Effector memory CD8-positive, alpha-beta T cell (primary cell): ENCODE measurements around the gene PAQR5.
A peak's percentile ranks its signal among the peaks of the same experiment; 100 is the strongest.

Experiments
- ATAC-seq: fragments of 150-1000 bp; cut with Tn5 transposase; replicated peaks from 2 replicates; pipeline ENCODE4 v1.10.0; 2021; ENCODE audit warnings: mild to moderate bottlenecking, moderate library complexity
- DNase-seq, 3 experiments: peaks; one replicate each; pipeline ENCODE4 v3.0.0; 2021
- H3K27ac Mint-ChIP-seq, 2 donors: one replicate each; pipeline ENCODE4 v1.8.0; 2022; ENCODE audit warnings: mild to moderate bottlenecking in 2 of 2, mixed read lengths in 2 of 2, moderate library complexity in 2 of 2
- H3K27me3 Mint-ChIP-seq, 2 donors: one replicate each; pipeline ENCODE4 v1.8.0; 2022; ENCODE audit warnings: mixed read lengths in 2 of 2
- H3K36me3 Mint-ChIP-seq: one replicate; pipeline ENCODE4 v1.8.0; 2022; ENCODE audit warnings: mild to moderate bottlenecking, moderate library complexity, mixed read lengths; ENCODE audit not compliant: insufficient read depth
- H3K4me1 Mint-ChIP-seq, 2 donors: one replicate each; pipeline ENCODE4 v1.8.0; 2022; ENCODE audit warnings: low read depth in 2 of 2, mixed read lengths in 2 of 2
- H3K4me3 Mint-ChIP-seq, 2 donors: one replicate each; pipeline ENCODE4 v1.8.0; 2022; ENCODE audit warnings: mild to moderate bottlenecking in 2 of 2, mixed read lengths in 2 of 2, moderate library complexity in 2 of 2
- H3K9me3 Mint-ChIP-seq, 2 donors: one replicate each; pipeline ENCODE4 v1.8.0; 2022; ENCODE audit warnings: mixed read lengths in 2 of 2

Gene PAQR5

DNA sequence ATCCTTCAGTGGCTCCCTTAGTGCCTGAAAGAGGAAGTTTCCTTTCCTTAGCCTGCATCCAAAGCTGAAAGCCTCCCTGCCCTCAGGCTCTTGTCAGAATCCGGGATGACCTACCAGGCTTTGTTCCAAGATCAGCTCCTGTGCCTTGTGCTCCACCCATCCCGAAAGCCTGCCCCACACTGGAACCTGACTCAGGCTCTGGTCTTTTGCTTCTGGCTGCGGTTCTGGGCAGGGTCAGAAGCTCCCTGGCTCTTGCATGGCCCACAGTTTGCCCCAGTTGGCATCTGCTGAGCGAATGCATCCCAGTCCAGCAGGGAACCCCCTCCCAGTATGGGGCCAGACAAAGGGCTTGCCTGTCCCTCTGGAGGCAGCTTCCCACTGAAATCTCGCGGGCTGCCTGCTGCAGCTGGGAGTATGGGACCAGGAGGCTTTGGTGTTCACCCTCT, 89.6 kb downstream of the PAQR5 start:
- DNase-seq (no peak), ATAC-seq (no peak)
- Mint-ChIP-seq H3K27ac (no peak overlapping the region), H3K4me3 (no peak overlapping the region), H3K27me3 (peaks cover 9 to 11% of the 10 kb centered on the region in 2 donors), H3K4me1 (no peaks in the 10 kb centered on the region), H3K36me3 (no peaks in the 10 kb centered on the region), H3K9me3 (no peaks in the 10 kb centered on the region)

DNA sequence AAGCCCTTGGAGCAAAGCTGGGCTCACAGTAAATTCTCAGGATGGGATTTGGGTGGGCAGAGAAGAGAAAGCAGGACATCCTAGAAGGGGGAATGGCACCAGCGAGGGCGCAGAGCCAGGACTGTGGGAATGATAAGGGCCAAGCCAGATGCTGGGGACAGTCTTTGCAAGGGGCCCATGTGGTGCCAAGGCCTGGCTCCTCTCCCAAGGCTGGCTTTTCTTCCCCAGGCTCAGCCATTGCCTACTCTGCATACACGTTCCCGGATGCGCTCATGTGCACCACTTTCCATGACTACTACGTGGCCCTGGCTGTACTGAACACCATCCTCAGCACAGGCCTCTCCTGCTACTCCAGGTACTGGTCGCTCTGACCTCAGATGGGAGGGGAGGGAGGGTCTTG, 90.7 kb downstream of the PAQR5 start:
- Mint-ChIP-seq H3K27me3 (peaks cover 9 to 11% of the 10 kb centered on the region in 2 donors), H3K9me3 (no peaks in the 10 kb centered on the region), H3K4me3 (no peak overlapping the region), H3K36me3 (no peaks in the 10 kb centered on the region), H3K4me1 (peaks cover 0 to under 1% of the 10 kb centered on the region in 2 donors), H3K27ac (no peak overlapping the region)
- ATAC-seq (no peak), DNase-seq (no peak)

DNA sequence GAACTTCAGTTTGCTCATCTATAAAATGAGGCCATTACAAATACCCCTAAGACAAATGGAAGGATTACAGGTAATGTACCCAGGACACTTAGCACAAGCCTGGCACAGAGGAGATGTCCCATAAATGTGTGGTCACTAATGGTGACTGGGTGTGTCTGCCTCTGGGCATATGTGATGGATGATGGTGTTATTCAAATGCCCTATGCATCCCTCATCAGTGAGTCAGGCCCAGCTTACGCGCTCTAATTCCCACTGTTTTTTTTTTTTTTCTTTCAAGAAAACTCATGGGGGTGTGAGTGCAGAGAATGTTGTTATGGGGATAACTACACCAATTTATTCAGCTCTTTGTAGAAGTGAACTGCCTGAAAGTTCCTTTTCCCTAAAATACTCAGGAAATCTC, 91.9 kb downstream of the PAQR5 start:
- Mint-ChIP-seq H3K27ac (no peak overlapping the region), H3K9me3 (no peaks in the 10 kb centered on the region), H3K27me3 (peaks cover 9 to 11% of the 10 kb centered on the region in 2 donors), H3K4me1 (peaks cover 0 to 4% of the 10 kb centered on the region in 2 donors), H3K4me3 (no peak overlapping the region), H3K36me3 (no peaks in the 10 kb centered on the region)
- DNase-seq (no peak), ATAC-seq (no peak)

DNA sequence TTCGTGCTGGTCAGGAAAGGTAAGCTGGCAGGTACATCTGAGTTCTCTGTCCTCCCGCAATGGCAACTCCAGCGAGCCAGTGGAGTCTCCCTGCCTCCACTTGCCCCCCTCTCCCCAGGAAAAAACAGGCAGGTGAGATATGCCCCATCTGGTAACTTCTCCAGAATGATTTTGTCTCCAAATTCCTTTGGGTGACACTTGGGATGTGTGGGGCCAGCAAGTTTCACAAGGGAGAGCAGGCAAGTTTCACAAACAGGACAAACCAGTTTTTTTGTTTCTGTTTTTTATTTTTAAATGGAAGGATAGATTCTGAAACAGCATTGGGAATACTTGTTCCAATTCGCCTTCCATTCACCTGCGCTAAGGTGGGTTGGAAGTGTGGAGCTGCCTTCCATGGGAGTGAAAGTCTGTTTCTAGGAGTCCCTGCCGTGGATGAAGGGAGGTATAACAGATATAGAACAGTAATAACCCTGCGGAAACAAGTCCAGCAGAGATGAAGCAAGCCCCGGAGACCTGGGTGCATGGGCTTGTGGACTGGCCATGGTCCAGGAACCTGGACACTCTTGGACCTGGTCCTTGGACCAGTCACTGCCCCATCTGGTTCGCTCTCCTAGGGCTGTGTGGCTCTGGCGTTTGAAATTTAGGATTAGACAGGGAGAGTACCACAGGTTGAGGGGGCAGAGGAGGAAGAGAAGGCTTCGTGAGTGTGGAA, 92.5 kb downstream of the PAQR5 start:
- no peak overlapping the region for H3K27ac Mint-ChIP-seq
- ATAC-seq = no peak
- no peak overlapping the region for H3K4me3 Mint-ChIP-seq
- peaks cover 0 to 4% of the 10 kb centered on the region in 2 donors for H3K4me1 Mint-ChIP-seq
- no peaks in the 10 kb centered on the region for H3K36me3 Mint-ChIP-seq
- H3K9me3 Mint-ChIP-seq = no peaks in the 10 kb centered on the region
- peaks cover 9 to 11% of the 10 kb centered on the region in 2 donors for H3K27me3 Mint-ChIP-seq
- DNase-seq = no peak

DNA sequence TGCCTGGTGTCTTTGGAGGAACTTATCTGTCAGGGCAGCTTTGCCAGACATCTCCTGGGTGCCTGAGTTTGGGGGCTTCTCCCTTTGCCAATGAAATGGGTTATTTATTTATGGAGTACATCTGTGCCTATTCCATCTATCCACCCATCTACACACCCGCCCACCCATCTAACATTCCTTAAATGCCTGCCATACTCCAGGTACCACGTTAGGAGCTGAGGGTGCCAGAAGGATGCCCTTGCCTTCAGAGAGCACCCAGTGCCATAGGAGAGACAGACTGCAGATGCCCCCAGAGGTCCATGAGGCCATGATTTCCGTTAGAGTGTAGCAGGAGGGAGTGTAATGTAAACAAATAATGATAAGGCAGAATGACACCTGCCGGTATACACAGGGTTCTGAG, 93.6 kb downstream of the PAQR5 start:
- peaks cover 0 to 4% of the 10 kb centered on the region in 2 donors for H3K4me1 Mint-ChIP-seq
- no peak for ATAC-seq
- H3K27ac Mint-ChIP-seq = no peak overlapping the region
- DNase-seq = no peak
- H3K9me3 Mint-ChIP-seq = no peaks in the 10 kb centered on the region
- peaks cover 9 to 11% of the 10 kb centered on the region in 2 donors for H3K27me3 Mint-ChIP-seq
- no peak overlapping the region for H3K4me3 Mint-ChIP-seq
- no peaks in the 10 kb centered on the region for H3K36me3 Mint-ChIP-seq

DNA sequence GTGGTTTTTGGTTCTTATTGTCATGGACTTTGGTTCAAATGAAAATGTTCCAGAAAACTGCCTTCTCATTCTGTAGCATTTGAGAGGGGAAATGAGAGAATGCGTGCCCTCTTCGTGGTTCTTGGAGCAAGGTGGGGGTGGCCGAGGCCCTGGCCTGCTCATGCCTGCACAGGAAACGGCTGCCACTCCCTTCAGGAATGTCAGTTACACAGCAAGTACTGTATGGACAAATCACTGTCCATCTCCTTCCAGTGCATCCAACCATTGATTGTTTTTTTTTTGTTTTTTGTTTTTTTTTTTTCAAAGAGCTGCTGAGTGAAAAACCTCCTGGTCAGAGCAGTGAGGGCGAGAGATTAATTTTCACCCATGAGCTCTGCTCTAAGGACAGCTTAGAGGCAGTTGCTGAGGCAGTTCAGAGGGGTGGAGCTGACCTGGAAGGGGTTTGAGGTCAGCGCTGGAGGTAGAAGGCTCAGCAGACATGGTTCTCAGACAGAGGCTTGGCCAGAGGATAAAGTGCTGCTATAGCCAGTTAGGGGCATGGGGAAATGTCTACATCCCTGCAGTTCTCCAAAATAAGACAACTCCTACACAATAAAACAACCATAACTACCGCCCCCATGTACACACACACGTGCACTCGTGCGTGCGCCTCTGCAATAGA, 95.2 kb downstream of the PAQR5 start:
- Mint-ChIP-seq H3K4me3 (no peak overlapping the region), H3K36me3 (no peaks in the 10 kb centered on the region), H3K27me3 (peaks cover 9 to 11% of the 10 kb centered on the region in 2 donors), H3K9me3 (no peaks in the 10 kb centered on the region), H3K4me1 (peaks cover 0 to 6% of the 10 kb centered on the region in 2 donors), H3K27ac (no peak overlapping the region)
- ATAC-seq (no peak), DNase-seq (no peak)

DNA sequence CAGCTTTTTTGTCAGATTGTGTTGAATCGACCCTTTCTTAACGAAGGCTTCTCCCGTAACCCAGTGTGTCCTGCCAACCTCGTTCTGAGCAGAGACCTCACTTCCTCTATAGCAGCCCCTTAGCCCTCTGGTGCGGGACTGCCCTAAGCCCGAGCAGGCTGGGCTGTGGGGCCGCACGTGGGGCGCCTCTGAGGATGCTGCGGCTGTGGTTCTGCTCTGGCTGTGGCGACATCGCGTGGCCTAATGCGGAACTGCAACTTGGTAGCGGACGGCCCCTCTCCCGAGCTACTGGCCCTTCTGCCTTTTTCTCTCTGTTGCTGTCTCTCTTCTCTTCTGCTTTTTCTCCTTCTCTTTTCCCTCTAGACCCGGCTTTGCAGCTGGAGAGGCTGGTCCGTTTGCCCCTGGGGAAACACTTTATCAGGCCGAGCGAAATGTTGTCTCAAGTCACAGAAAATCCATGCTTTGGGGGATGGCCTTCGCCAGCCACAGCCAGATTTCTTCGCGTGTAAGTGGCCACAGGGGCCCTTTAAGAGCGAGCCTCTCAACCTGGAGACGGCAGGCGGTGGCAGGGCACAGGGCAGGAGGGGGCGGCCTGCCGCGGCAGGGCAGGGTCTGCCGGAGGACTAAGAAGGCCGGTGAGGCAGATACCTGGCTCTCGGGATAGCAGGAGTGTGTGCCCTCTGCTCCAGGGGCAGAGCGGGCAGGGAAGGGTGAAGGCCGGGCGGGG, 96.0 kb downstream of the PAQR5 start:
- H3K4me1 Mint-ChIP-seq = peaks cover 0 to 6% of the 10 kb centered on the region in 2 donors
- H3K4me3 Mint-ChIP-seq = no peak overlapping the region
- H3K9me3 Mint-ChIP-seq = no peaks in the 10 kb centered on the region
- H3K27ac Mint-ChIP-seq = peak overlapping the region in 1 of 2 donors; percentile 26
- DNase-seq = peak; percentile 82 to 83 (median 83)
- H3K27me3 Mint-ChIP-seq = peaks cover 9 to 11% of the 10 kb centered on the region in 2 donors
- H3K36me3 Mint-ChIP-seq = no peaks in the 10 kb centered on the region
- ATAC-seq = peak; percentile 99

DNA sequence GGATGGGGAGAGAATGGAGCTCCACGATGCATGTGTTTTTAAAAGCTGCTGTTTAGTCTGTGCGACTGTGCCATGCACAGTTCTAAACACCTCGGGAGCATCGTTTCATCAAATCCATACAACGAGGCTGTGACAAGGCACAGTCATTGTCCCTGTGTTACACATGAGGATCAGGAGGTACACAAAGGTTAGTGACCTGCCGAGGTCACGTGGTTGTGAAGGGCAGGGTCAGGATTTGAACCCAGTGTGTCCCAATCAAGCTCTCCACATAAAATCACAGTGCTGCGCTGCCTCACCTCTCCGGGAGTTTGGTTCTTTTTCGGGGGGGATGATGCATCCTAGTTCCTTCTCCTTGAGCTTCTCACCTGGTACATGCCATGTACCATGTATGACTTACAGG, 96.7 kb downstream of the PAQR5 start:
- H3K36me3 Mint-ChIP-seq = no peaks in the 10 kb centered on the region
- no peak overlapping the region for H3K4me3 Mint-ChIP-seq
- no peaks in the 10 kb centered on the region for H3K9me3 Mint-ChIP-seq
- ATAC-seq = no peak
- H3K27me3 Mint-ChIP-seq = peaks cover 9 to 11% of the 10 kb centered on the region in 2 donors
- no peak overlapping the region for H3K27ac Mint-ChIP-seq
- DNase-seq = no peak
- peaks cover 0 to 6% of the 10 kb centered on the region in 2 donors for H3K4me1 Mint-ChIP-seq

DNA sequence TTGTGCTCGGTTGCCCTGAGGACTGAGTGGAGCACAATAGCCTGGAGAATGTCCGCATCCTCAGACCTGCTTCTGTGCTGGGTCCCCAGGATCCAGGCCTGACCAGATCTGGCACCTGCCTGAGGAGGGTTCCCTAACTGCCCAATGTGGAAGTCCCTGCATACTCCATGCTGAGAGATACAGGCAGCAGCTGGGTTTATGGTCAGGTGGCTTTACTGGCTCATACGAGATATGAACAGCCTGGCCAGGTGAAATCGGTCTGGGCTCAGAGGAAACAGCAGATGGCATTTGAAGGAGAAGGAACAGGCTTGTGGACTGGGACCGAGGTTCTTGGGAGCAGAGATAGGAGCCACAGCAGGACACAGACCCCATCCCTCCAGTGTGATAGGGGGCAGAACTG, 97.3 kb downstream of the PAQR5 start:
- Mint-ChIP-seq H3K27me3 (peaks cover 9 to 11% of the 10 kb centered on the region in 2 donors), H3K27ac (no peak overlapping the region), H3K36me3 (no peaks in the 10 kb centered on the region), H3K9me3 (no peaks in the 10 kb centered on the region), H3K4me3 (no peak overlapping the region), H3K4me1 (peaks cover 0 to 6% of the 10 kb centered on the region in 2 donors)
- ATAC-seq (no peak), DNase-seq (no peak)

DNA sequence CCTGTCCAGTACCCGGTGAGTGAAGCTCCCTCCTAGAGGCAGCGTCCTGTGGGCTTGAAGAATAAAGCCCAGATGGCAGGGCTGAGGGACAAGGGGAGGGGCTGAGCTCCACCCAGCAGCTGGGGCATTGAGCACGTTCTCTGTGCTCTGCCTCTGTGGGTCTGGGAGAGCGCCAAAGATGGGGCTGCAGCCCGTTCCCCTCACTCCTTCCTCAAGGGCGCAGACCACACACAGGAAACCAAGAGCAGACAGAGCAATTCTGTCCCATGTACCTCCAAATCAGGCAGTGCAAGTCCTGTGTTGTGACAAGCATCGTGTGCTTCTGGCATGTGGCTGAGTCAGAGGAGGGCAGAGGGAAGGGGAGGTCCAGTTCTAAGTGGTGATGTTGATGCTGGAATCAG, 99.8 kb downstream of the PAQR5 start:
- Mint-ChIP-seq H3K27me3 (peaks cover 4 to 5% of the 10 kb centered on the region in 2 donors), H3K9me3 (no peaks in the 10 kb centered on the region), H3K36me3 (peaks cover 3% of the 10 kb centered on the region), H3K4me3 (no peak overlapping the region), H3K4me1 (peaks cover 0 to 6% of the 10 kb centered on the region in 2 donors), H3K27ac (no peak overlapping the region)
- no peak for ATAC-seq
- no peak for DNase-seq

DNA sequence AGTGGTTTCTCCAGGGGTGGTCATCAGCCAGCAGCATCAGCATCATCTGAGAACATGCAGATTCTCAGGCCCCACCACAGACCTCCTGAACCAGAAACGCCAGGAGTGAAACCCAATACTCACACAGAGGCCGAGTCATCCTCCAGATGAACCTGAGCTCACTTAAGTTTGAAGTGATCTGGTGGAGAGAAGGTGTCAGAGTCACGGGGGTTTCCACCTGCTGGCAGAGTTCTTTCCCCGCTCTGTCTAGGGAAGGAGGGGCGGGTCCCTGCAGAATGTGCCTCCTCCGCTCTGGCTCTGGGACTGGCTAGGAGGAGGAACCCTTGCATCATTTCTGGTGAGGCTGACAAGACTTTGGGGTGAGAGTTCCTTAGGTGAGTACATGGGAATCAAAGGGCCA, 102.1 kb downstream of the PAQR5 start:
- no peak for ATAC-seq
- Mint-ChIP-seq H3K27me3 (peaks cover 6 to 19% of the 10 kb centered on the region in 2 donors), H3K4me3 (no peak overlapping the region), H3K36me3 (peaks cover 3% of the 10 kb centered on the region), H3K4me1 (peaks cover 0 to 1% of the 10 kb centered on the region in 2 donors), H3K27ac (no peak overlapping the region), H3K9me3 (no peaks in the 10 kb centered on the region)
- no peak for DNase-seq

DNA sequence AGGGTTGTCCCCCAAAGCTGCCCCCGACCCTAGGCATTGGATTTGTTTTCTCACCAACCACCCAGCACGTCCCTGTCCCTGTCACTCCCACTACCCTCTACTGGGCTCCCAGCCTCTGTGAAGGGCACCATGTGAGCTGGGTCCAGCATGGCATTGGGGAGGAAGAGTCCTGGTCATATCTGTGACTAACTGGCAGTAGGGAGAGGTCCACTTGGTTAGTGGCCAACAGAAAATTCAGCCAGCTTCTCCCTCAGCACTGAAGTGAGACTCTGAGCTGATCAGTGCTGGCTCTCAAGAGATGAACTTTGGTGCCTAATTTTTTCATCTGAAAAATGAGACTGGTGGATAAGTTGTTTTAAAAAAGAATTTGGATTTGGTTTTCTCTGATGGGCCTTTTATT, 104.1 kb downstream of the PAQR5 start:
- Mint-ChIP-seq H3K4me1 (peaks cover 0 to 1% of the 10 kb centered on the region in 2 donors), H3K27me3 (peaks cover 9 to 24% of the 10 kb centered on the region in 2 donors), H3K9me3 (no peaks in the 10 kb centered on the region), H3K36me3 (peaks cover 3% of the 10 kb centered on the region), H3K27ac (no peak overlapping the region), H3K4me3 (no peak overlapping the region)
- ATAC-seq = no peak
- DNase-seq = no peak

DNA sequence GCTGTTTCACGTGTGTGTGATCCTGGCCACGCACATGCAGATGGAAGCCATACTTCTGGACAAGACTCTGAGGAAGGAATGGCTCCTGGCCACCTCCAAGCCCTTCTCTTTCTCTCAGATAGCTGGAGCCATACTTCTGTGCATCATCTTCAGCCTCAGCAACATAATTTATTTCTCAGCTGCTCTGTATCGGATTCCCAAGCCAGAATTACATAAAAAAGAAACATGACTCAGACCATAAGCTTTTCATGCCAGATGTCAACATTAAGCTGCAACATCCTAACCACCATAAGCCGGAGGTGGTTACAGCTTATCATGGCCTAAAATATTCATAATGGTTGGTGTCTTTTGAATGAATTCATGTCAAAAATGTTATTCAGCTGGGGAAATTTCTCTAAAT, 104.9 kb downstream of the PAQR5 start:
- Mint-ChIP-seq H3K4me1 (no peaks in the 10 kb centered on the region), H3K27me3 (peaks cover 13 to 28% of the 10 kb centered on the region in 2 donors), H3K4me3 (no peak overlapping the region), H3K9me3 (no peaks in the 10 kb centered on the region), H3K27ac (no peak overlapping the region), H3K36me3 (peaks cover 3% of the 10 kb centered on the region)
- no peak for ATAC-seq
- no peak for DNase-seq
